ENCODE measurements around the gene IFNA1.
"Not testable (repeated sequence)": the region's sequence is repeated elsewhere in the genome, so short reads cannot be mapped to it uniquely, and the experiment has no call there.

The IFNA1 gene

DNA sequence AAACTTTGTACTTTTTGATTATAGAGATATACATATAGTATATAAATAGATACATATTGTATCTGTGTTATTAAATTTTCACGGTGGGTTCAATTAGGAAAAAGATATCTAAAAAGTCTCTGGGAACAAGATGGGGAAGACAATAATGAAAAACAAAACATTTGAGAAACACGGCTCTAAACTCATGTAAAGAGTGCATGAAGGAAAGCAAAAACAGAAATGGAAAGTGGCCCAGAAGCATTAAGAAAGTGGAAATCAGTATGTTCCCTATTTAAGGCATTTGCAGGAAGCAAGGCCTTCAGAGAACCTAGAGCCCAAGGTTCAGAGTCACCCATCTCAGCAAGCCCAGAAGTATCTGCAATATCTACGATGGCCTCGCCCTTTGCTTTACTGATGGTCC is at the start of gene IFNA1:
TSS of gene IFNA1 (plus strand) at position 301 of the 400 bp plus-strand sequence. CDS start at position 370, 69 bp downstream.
- DNase-seq = no peak

DNA sequence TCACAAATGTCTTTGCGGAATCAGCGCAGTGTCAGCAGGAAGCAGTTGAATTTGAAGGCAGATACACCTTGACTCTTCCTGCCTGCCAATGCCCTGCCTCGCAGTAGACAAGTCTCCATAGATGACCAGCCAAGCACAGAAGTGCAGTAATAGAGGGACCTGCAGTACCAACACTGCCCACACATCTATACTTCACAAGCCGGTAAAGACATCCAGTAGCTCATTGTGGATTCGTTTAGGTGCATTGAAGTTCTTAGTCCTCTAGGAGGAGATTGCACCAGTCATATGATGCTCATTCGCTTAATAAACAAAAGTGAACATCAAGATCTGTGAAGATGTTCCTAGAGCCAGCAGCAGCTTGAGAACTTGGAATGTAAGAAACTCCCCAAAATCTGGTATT is 48.0 kb upstream of the IFNA1 start:
- no peak for DNase-seq

DNA sequence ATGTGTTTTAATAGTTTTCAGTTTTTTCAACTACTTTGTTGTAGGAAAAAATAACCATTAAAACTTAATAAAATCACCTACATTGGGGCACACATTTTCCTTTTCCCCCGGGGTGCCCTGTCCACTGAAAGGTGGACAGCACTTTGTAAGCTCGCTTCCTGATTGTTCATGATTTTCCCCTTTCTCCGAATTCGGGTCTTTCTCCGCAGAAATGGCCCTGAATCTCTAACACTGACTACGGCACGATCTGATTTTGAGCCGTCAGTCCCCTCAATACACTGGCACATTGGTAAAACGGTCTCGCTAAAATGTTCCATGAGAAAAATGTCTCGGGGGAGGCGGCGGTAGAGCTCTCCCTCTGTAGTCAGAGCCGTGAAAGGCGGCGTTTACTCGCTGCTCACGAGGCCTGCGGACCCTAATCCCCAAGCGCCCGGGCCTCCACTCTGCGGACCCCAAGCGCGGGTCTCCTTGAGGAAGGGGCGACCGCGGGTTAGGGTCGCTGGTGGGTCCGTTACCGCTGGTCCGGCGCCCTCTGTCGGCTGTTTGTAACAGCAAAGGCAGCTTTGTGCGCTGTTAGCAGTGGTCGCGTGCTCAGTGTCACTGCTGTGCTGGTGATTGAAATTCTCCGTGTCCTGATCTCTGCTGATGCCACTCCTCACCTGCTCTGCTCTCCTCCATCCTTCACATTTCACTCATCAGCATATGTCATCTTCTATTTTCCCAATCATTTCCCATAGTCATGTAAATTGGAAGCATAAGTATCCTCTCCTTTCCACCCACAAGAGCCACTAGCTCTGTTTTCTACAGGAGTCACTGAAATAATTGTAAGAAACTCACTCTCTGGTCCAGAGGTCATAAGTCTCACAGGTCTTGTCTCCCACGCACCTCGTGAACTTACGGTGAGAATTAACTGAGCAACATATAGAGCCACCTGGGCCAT is 44.2 kb upstream of the IFNA1 start:
- DNase-seq = peak; percentile 35

DNA sequence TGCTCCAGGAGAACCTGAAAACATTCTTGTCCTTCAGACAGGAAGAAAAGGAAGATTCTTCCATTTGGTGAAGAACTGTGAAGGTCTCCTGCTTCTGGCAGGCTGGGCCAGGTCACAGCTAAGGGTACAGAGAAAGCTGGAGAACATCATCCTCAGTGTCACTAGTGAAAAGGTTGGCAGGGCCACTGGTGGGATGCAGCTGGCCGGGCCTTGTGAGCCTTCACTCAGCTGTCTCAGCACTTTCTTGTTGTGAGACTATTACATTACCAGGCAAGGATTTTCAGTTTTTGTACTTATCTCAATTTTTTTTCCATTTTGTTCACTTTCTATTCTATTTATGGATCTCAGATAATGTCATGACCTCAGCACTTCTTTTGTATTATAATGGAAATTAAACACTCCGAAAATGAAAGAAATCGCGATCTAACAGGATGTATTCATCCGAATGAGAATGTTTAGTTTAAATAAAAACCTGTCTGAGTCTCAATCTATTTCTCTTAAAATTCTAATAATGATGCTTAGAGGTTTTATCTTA is 41.2 kb upstream of the IFNA1 start:
- DNase-seq = no peak

DNA sequence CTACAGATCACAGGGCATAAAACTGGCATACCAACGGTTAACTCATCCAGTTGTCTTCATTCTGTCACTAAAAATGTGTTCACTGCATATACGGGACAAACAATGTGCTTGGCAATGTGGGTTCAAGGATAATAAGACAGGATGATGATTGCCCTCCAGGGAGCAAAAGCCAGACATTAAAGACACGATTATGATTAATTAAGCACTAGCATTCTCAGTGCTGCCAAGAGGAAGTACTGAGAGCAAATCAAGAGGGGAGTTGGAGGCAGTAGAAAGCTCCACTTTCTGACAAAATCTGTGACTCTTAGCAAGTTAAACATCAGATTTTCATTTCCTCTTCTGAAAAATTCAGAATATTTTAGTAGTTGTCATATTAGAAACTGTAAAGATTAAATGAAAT is 40.3 kb upstream of the IFNA1 start:
- no peak for DNase-seq

DNA sequence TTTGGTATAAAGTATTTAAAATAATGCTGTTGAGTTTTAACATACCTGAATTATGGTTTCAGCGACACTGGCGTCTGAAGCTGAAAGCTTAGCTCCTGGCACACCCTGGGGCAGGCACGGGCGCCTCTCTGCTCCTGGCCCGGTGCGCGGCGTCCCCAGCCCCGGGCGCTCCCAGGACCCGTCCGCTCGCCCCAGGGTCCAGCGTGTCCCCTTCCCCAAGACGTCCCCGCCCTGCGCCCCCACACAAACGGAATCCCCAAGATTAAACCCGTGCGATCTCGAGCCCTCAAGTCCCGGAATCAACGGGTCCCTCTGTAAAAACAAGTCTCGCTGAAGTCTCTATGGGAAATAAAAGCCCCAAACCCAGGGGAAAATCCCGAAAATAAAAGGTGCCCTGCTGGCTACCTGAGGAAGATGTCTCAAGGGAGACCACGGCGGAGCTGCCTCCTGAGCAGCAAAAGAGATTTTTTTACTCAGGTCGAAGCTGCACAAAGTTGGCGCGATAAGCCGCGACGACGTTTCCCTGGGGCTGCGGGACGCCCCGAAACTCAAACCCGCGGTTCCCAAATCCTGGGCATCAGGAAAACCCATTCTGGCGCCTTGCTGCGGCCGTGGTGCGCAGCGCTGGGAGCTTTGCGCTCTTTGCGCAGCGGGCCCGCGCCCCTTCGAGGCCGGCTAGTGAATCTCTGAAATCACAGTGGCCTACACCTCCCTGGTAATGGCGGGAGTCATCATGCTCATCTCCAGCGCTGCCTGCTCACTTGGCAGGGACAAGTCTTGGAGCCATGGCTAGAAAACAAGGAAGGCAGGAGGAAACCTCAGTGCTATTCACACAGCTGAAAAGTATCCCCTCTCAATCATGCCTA is 37.6 kb upstream of the IFNA1 start:
- DNase-seq = no peak

DNA sequence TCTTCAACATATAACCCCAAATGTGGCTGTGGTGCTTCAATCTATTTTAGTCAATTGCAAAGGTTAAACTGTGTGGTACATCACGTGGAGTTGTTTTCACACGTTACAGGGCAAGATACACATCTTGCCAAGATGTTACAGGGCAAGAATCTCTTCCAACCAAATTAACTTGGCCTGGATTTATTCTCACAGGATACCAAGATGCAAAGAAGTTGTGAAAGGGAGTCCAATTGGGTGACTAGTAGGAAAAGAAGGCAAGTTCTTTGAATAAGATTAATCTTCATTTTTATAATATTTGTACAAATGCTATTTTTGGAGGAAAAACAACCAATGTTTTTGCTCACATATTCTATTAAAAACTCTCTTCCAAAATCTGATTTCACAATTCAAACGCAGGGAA is 36.1 kb upstream of the IFNA1 start:
- DNase-seq = no peak

DNA sequence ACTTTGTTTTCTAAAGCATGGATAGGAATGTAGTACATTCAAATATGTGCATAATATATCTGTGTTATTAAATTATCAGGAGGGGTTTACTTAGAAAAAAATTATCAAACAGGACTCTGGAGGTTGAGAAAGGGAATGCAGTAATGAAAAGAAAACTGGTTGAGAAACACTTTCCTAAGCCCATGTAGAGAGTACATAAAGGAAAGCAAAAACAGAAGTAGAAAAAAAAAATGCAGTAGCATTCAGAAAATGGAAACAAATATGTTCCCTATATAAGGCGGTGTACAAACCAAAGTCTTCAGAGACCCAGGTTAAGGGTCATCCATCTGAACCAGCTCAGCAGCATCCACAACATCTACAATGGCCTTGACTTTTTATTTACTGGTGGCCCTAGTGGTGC is 31.4 kb upstream of the IFNA1 start, which contains the start of gene IFNA8:
TSS of gene IFNA8 (plus strand) at position 301 of the 400 bp plus-strand sequence. CDS start at position 361, 60 bp downstream.
- no peak for DNase-seq

DNA sequence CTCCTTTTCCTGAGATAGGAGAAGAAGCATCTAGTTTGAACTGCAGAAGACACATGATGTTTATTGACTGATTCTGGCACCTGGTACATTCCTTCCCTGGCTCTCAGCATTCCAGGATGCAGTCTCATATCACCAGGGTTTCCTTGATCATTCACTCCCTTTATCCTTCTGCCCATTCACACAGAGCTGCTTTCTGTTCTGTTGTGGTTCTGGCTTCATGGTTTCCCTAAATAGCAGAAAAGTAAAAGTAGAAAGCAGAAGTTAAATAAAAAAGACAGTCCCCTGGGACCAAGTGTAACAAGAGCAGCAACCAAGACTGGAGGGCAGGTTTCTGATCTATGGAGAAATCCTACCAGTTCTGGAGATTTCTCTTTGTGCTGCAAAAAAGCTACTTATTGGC is 28.1 kb upstream of the IFNA1 start:
- no peak for DNase-seq

DNA sequence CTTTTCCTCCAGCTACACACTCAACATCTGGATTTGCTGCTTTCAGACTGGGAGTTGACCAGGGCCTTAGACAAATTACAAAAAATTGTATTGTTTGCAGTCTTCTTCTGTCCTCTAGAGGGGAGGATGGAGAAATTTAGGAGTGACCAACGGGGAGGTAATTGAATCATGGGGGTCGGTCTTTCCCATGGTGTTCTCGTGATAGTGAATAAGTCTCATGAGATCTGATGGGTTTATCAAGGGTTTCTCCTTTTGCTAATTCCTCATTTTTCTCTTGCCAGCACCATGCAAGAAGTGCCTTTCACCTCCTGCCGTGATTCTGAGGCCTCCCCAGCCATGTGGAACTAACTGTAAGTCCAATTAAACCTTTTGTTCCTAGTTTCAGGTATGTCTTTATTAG is 27.1 kb upstream of the IFNA1 start:
- DNase-seq = no peak

DNA sequence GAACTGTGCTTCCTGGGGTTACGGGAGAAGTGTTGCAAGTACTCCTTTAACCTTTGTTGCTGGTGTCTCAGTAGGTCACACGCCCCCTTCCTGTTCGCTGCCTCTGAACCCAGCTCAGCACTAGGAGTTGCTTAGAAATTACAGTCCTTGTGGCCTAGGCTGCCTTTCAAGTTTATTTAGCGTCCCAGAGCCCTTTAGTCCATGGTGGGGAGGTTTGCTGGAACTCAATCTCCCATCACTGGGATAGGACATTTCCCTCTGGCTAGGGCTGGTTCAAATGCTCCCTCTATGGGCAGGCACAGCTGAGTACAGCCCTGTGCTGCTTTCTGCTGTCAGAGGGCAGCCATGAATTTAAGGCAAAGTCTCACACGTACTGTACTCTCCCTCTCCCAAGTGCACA is 26.6 kb upstream of the IFNA1 start:
- DNase-seq = no peak

DNA sequence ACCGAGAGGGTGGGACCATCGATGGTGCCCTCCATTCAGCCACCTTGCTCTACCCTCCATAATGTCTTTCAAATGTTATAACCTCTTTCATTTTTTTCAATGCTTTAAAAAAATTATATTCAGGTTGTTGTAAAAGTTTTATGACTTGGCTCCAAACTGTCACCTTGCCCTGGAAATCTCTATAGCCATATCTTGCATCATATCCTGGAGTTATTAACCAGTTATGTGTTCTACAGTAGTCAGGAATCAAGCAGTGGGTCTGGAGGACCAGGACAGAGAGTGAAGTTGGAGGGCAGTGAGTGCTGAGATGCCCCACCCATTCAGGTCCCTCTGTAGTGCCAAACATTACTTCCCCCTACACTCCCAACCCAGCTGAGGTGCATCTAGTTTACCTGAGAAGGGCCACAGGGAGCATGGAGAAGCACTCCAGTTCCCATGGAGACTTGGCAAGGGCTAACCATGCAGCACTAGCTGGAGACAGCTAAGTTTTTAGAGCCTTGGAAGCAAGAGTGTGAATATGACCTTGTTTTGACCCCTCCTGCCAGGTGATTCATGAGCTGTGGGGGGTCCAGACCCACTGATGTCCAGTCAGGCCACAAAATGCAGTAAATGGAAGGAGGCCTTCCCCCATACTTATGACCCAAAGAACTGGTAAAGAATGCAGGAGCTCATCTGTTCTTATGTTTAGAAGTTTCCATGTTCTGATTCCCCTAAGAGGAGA is 25.9 kb upstream of the IFNA1 start:
- no peak for DNase-seq

DNA sequence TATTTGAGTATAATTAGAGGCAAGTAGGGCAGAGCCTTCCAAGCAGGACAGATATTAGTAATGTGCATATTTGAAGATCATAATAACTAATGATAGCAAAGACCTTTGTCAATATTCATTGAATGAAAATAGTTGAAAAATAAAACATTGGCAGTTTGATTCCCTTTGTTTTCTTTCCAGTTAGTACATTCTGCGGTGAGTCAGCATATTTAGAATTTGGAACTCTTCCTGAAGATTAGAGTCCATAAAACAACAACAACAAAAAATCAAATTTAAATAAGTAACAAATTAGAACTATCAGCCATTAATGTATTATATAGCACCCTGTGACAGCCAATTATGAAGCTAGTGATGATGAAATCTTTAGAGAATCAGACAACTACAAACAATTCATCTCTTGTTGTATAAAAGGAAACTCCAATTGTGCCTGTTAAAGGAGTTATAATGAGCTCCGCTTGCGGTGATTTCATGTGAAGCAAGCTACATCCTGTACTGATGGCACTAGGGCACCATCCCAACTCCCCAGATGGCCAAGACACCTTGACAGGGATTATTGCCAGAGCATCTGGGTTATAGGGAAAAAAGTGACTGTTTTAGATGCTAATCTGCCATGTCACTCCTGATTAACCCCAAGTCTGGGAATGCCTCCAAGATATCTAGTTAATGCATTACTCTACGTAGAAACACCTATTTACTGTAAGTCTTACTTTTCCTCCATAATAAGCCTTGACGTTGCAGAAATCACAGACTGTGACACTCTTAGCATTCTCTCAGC is 24.6 kb upstream of the IFNA1 start:
- no peak for DNase-seq

DNA sequence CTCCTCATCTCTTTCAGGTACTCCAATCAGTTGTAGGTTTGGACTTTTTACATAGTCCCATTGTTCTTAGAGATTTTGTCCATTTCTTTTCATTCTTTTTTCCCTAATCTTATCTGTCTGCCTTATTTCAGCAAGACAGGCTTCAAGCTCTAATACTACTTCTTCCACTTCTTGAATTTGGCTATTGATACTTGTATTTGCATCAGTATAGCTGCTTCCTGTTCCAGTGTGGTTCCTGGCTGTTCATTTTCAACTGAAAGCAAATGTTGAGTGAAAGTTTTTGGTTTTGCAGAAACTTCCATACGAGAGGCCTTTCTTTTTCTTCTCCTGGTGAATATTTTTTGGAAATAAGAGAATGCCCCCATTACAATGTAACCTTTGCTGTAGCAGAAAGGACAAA is 12.0 kb upstream of the IFNA1 start:
- DNase-seq = no peak

DNA sequence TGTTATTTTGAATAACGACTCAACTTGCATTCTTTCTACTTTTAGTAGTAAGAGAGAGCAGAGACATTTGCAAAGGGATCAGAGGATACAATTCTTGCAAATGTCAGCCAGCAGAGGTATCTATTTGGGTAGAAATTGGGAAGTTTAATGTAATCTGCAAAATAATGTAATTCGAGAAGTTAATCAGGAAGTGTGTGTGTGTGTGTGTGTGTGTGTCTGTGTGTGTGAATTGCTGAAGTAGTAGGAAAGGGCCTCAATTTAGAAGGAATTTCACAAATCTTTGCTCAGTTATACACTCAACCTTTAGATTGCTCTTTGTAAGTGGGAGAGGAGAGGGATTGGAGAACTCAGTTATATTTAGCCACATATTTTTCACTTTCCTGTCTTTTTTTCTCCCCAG is 11.0 kb upstream of the IFNA1 start:
- no peak for DNase-seq

DNA sequence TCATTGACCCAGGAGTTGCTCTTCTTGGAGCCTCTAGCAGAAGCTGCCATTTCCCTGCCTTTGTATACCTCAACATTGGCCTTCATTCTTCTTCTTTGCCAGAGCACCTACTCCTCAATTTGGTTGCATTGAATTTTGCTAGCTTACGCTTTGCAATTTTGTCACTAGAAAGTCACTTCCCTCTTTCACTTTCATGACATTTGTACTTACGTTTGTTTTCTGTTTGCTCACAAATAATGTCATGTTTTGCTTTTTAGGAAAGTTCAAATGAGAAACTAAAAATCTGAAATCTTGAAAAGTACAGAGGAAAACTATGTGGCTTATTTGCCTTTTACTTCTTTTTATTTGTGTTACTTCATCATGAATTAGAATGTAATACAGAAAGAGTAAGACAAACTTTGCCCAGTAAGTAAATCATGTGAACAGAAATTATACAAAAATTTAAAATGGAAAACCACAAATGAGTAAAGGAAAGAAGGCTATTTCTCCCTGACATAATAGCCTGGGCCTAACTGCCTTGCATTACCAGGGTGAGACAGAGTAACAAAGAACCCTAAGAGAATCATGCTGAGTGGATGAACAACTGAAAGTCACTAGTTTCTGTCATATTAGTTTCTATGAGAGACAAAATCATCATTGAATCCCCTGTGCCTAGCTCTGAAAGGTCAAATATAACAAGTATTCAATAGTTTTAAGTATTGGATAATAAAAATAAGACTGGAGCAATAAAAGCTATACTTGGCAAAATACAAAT is 7.4 kb upstream of the IFNA1 start:
- no peak for DNase-seq

DNA sequence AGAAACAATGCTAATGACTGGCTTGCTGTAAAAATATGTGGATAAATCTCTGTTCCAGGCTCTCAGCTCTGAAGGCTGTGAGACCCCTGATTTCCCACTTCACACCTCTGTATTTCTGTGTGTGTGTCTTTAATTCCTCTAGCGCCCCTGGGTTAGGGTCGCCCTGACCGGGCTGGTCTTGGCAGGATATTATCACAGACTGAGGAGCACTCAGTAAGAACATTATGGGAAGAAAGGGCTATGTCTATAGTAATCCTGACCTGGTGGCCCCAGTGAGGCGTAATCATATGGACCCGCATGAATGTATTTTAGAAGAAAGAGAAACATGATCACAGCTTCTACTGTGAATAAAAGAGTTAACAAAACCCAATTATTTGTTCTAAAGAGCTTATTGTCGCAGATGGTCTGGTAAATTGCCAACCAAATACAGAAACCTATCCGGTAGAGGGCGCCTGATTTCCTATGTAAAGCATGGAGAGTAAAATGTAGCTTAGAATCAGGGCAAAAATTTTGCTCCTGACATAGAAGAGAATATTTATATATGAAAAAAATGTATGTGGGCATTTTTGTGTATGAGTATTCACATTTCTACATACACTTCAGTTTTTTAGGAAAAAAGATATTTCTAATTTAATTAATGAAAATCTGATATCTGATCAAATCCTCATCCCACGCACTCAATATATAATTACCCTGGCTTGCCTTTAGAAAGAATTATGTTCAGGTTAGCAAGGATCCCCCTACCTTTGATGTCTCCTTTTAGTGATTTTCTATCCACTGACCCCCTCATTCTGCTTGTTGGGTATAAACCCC is 5.8 kb upstream of the IFNA1 start:
- peak; percentile 13 for DNase-seq

DNA sequence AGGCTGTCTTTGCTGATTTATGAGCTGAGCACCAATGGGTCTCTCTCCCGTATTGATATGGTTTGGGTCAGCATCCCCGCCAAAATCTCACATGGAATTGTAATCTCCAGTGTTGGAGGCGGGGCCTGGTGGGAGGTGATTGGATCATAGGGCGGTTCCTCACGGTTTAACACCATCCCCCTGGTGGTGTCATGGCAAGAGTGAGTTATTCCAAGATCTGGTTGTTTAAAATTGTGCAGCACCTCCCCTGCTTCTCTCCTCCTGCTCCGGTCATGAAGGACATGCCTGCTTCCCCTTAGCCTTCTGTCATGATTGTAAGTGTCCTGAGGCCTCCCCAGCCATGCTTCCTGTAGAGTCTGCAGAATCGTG is 5.2 kb upstream of the IFNA1 start:
- not testable (repeated sequence) for DNase-seq

DNA sequence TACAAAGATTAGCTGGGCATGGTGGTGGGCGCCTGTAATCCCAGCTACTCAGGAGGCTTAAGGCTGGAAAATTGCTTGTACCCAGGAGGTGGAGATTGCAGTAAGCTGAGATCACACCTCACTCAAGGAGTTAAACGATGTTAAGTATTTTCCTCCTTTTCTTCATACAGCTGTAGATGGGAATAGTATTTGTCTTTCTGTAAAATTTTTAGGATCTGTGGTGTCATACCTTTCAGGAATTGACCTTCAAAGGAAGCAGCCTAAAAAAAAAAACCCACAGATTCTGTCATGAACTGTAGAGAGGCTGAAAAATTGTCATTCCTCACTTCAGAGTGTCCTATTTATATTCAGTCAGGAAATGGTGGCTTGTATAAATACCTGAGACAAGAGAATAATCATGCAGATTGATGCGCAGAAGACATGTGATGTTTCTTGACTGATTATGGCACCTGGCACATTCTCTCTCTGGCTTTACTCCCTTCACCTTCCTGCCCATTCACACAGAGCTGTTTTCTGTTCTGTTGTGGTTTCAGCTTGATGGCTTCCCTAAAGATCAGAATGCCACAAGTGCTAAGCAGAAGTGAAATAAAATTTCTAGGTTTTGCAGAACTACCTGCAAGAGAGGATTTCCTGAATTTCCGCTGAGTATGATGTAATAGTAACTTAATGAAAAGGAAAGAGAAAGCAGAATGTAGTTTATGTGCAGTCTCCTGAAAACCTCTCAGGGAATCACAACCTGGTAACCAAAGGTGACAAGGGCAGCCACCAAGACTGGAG is 3.8 kb downstream of the IFNA1 start:
- DNase-seq = no peak

DNA sequence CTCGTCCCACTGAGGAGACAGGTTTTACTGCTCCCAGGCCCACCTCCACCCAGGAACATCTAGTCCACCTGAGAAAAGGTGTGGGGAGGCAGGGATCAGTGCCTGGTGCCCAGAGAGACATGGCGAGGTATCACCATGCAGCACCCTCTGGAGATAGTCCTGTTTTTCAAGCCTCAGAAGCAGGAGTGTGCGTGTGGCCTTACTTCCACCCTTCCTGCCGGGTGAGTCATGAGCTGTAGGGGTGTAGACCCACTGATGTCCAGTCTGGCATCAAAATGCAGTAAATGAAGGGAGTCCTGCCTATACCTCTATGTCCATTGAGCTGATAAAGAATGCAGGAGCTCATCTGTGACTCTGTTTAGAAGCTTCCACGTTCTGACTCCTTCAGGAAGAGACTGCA is 9.1 kb downstream of the IFNA1 start:
- DNase-seq = not testable (repeated sequence)

All from stimulated activated naive CD4-positive, alpha-beta T cell treated with Interleukin-2 at 50 U/mL for 16 hours (primary cell).